H1 (cell line): ENCODE results near the gene RNU6-8. TPM values are rescaled to one million over a fixed set of nuclear protein-coding genes. Genes with fewer than 3 reads are reported as not detected.

Experiments
- CBX5 ChIP-seq: fragments of 300-800, 300-1000 bp; sonication (generic); IDR thresholded peaks from 2 replicates; pipeline ENCODE4 v1.7.1; 2016; ENCODE audit warnings: antibody characterized with exemption, low read length, low read depth
- CTCF ChIP-seq, 3 experiments: IDR thresholded peaks; 1 replicate in 2 of 3; 2 replicates in 1 of 3; pipeline versions ENCODE4 v1.5.1 to v1.6.1; 2011; ENCODE audit warnings: low read length in 3 of 3, mild to moderate bottlenecking in 3 of 3, inconsistent platforms in 2 of 3, low read depth in 1 of 3, moderate library complexity in 1 of 3; ENCODE audit not compliant: insufficient read depth in 1 of 3; ENCODE audit errors: control extremely low read depth in 1 of 3
- HDAC6 ChIP-seq: IDR thresholded peaks from one replicate; pipeline ENCODE4 v1.7.1; 2012; ENCODE audit warnings: low read depth, mild to moderate bottlenecking, inconsistent platforms, low read length, moderate library complexity
- MAFK ChIP-seq: IDR thresholded peaks from 2 replicates; pipeline ENCODE4 v1.6.1; 2012; ENCODE audit warnings: low read depth, mild to moderate bottlenecking, improper control_type of control experiment, low read length
- polyA plus RNA-seq, 7 experiments: library from polyadenylated mRNA; depleted of rRNA in 3 of 7; stranded (reverse) in 5 of 7; unstranded in 2 of 7; fragments of >200 nt in 5 of 7; fragments of 200-250 nt in 2 of 7; gene quantifications; 1 replicate in 5 of 7; 2 replicates in 1 of 7; 4 replicates in 1 of 7; pipeline versions ENCODE4 v1.2.1 to v1.2.3, GENCODE V29; 2011 to 2013; ENCODE audit warnings: missing spikeins in 2 of 7, mixed read lengths in 2 of 7
- total RNA-seq: library from RNA; stranded (reverse); fragmentation: NEBNext Ultra II Directional; extraction: Animal tissue kit (Norgen Biotek cat#: 25700); gene quantifications from 2 replicates; pipeline ENCODE4 v1.2.1, GENCODE V29; 2021

RNU6-8 gene
- total and polyA plus RNA-seq, 2 of the 8 experiments (the other 6 are each of a cell fraction or from before 2014, with no cell fraction given) = not detected

- TF ChIP-seq HDAC6 (no peak), MAFK (no peak), CBX5 (no peak), CTCF (IDR thresholded peaks at IDR 0.05; ENCODE audit: control extremely low read depth in 1 of 3, insufficient read depth in 1 of 3, low read depth in 1 of 3, low read length in 3 of 3) (no peak)
These were observed 7.4 kb downstream of the RNU6-8 start (continued) for GRCh38 chr14:32195636-32196035.
